DND-41 (cell line): Measurements from ENCODE around the gene SOX30.
A peak's percentile ranks its signal among the peaks of the same experiment; 100 is the strongest.

Source experiments
- ATAC-seq: fragments of 200-7000 bp; cut with Tn5 transposase; 3 replicates; pipeline ENCODE4 v1.9.1; 2021; ENCODE audit warnings: low read depth; ENCODE audit not compliant: insufficient read depth
- DNase-seq: peaks from one replicate; pipeline ENCODE4 v3.0.0-alpha.2; 2020
- H2AFZ ChIP-seq: 2 replicates; pipeline ENCODE4 v1.6.0; 2012; ENCODE audit warnings: low read depth, low read length
- H3K27ac ChIP-seq: 2 replicates; pipeline ENCODE4 v1.5.1; 2012; ENCODE audit warnings: low read length, inconsistent platforms
- H3K27me3 ChIP-seq: fragments of 200-600 bp; sonication (generic); 2 replicates; pipeline ENCODE4 v1.6.0; 2012; ENCODE audit warnings: low read length, mild to moderate bottlenecking, inconsistent platforms; ENCODE audit not compliant: insufficient read depth, poor library complexity
- H3K36me3 ChIP-seq: 2 replicates; pipeline ENCODE4 v1.5.1; 2012; ENCODE audit warnings: low read length, inconsistent platforms; ENCODE audit not compliant: insufficient read depth
- H3K4me1 ChIP-seq: 2 replicates; pipeline ENCODE4 v1.5.1; 2012; ENCODE audit warnings: mild to moderate bottlenecking, low read length; ENCODE audit not compliant: insufficient read depth
- H3K4me2 ChIP-seq: 2 replicates; pipeline ENCODE4 v1.6.0; 2012; ENCODE audit warnings: mild to moderate bottlenecking, moderate library complexity, low read length, inconsistent platforms; ENCODE audit not compliant: insufficient read depth
- H3K4me3 ChIP-seq, 2 experiments: fragments of 200-600 bp in 1 of 2; shearing (Covaris generic) in 1 of 2; 2 replicates each; pipeline ENCODE4 v1.5.1; 2012 to 2016; ENCODE audit warnings: inconsistent platforms in 2 of 2, low read length in 2 of 2, mild to moderate bottlenecking in 2 of 2, low read depth in 1 of 2, moderate library complexity in 1 of 2
- H3K79me2 ChIP-seq: 2 replicates; pipeline ENCODE4 v1.6.0; 2012; ENCODE audit warnings: low read length, inconsistent platforms; ENCODE audit not compliant: insufficient read depth
- H3K9ac ChIP-seq: 2 replicates; pipeline ENCODE4 v1.6.0; 2012; ENCODE audit warnings: low read depth, mild to moderate bottlenecking, inconsistent platforms, low read length, moderate library complexity
- H3K9me3 ChIP-seq: 2 replicates; pipeline ENCODE4 v1.5.1; 2012; ENCODE audit warnings: low read length, moderate library complexity, mild to moderate bottlenecking, inconsistent platforms; ENCODE audit not compliant: insufficient read depth, severe bottlenecking
- H4K20me1 ChIP-seq: 2 replicates; pipeline ENCODE4 v1.6.0; 2012; ENCODE audit warnings: low read length; ENCODE audit not compliant: insufficient read depth
- EZH2 ChIP-seq: IDR thresholded peaks from 3 replicates; pipeline ENCODE4 v1.6.1; 2012; ENCODE audit warnings: borderline replicate concordance, low read depth, mild to moderate bottlenecking, moderate library complexity, low read length, inconsistent platforms; ENCODE audit not compliant: severe bottlenecking
- TF ChIP-seq, protein P1 (sequence below): IDR thresholded peaks from 2 replicates; pipeline ENCODE4 v1.5.1; 2012; ENCODE audit warnings: borderline replicate concordance, low read length, moderate library complexity, mild to moderate bottlenecking; ENCODE audit not compliant: poor library complexity, severe bottlenecking; ENCODE audit errors: extremely low read depth

Gene SOX30

GRCh38 chr5:157593052-157593757, 59.0 kb downstream of the SOX30 start:
- no peak overlapping the region for H3K9ac ChIP-seq
- no peak for ATAC-seq
- peak overlapping the region; percentile 54 for H3K27ac ChIP-seq
- peaks cover 57% of the 10 kb centered on the region for H3K4me1 ChIP-seq
- H3K4me3 ChIP-seq: peak overlapping the region in 1 of 2 experiments; percentile 9; a peak in 1 of 4 replicates
- peak overlapping the region; percentile 37 for H3K4me2 ChIP-seq
- H3K27me3 ChIP-seq: no peaks in the 10 kb centered on the region
- no peaks in the 10 kb centered on the region for H4K20me1 ChIP-seq
- H3K36me3 ChIP-seq: no peaks in the 10 kb centered on the region
- no peak for TF ChIP-seq EZH2
- TF ChIP-seq, protein P1, sequence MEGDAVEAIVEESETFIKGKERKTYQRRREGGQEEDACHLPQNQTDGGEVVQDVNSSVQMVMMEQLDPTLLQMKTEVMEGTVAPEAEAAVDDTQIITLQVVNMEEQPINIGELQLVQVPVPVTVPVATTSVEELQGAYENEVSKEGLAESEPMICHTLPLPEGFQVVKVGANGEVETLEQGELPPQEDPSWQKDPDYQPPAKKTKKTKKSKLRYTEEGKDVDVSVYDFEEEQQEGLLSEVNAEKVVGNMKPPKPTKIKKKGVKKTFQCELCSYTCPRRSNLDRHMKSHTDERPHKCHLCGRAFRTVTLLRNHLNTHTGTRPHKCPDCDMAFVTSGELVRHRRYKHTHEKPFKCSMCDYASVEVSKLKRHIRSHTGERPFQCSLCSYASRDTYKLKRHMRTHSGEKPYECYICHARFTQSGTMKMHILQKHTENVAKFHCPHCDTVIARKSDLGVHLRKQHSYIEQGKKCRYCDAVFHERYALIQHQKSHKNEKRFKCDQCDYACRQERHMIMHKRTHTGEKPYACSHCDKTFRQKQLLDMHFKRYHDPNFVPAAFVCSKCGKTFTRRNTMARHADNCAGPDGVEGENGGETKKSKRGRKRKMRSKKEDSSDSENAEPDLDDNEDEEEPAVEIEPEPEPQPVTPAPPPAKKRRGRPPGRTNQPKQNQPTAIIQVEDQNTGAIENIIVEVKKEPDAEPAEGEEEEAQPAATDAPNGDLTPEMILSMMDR: no peak
- no peak for DNase-seq
- H3K79me2 ChIP-seq: no peaks in the 10 kb centered on the region
- no peak overlapping the region for H2AFZ ChIP-seq
- no peaks in the 10 kb centered on the region for H3K9me3 ChIP-seq

GRCh38 chr5:157592594-157592993, 59.6 kb downstream of the SOX30 start:
- DNase-seq (no peak), ATAC-seq (no peak)
- Histone ChIP-seq H2AFZ (peak overlapping the region; percentile 51), H3K27me3 (no peaks in the 10 kb centered on the region), H3K4me3 (peak overlapping the region in 1 of 2 experiments; percentile 9; a peak in 1 of 4 replicates), H3K4me2 (peak overlapping the region; percentile 37), H3K9me3 (no peaks in the 10 kb centered on the region), H3K27ac (peak overlapping the region; percentile 54), H3K9ac (no peak overlapping the region), H3K79me2 (no peaks in the 10 kb centered on the region), H4K20me1 (no peaks in the 10 kb centered on the region), H3K36me3 (no peaks in the 10 kb centered on the region), H3K4me1 (peaks cover 55% of the 10 kb centered on the region)
- TF ChIP-seq EZH2: no peak
- TF ChIP-seq, protein P1: no peak

DNA sequence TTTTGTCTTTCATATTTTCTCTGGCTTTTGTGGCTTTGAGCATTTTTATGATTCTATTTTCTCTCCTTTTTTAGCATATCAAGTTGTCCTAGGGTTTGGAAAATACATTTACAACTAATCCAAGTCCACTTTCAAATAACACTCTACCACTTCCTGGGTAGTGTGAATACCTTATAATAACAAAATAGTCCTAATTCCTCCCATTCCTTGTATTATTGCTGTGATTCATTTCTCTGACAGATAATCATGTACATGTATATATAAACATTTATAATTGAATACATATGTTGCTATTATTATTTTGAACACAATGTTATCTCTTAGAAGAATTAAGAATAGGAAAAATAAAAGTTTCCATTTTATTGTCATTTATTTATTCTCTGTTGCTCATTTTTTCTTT, 61.8 kb downstream of the SOX30 start:
- DNase-seq (no peak), ATAC-seq (no peak)
- H3K9ac ChIP-seq: no peak overlapping the region
- no peaks in the 10 kb centered on the region for H3K9me3 ChIP-seq
- no peaks in the 10 kb centered on the region for H3K79me2 ChIP-seq
- H3K4me2 ChIP-seq: no peak overlapping the region
- no peak overlapping the region for H3K27ac ChIP-seq
- no peak overlapping the region for H3K4me3 ChIP-seq
- H3K36me3 ChIP-seq: no peaks in the 10 kb centered on the region
- H4K20me1 ChIP-seq: no peaks in the 10 kb centered on the region
- no peak overlapping the region for H2AFZ ChIP-seq
- H3K27me3 ChIP-seq: no peaks in the 10 kb centered on the region
- H3K4me1 ChIP-seq: peaks cover 34% of the 10 kb centered on the region
- TF ChIP-seq, protein P1: no peak
- TF ChIP-seq EZH2: no peak
